Neural crest cell (in vitro differentiated cells): ENCODE measurements around the gene ARRDC3. TPM values are rescaled to one million over a fixed set of nuclear protein-coding genes. Genes with fewer than 3 reads are reported as not detected.

ENCODE experiments used
- DNase-seq: peaks from one replicate; pipeline ENCODE4 v3.0.0; 2021; ENCODE audit warnings: low read depth, mixed read lengths, low spot score
- H3K27ac Mint-ChIP-seq: one replicate; pipeline ENCODE4 v1.8.0; 2021; ENCODE audit warnings: mild to moderate bottlenecking, mixed read lengths; ENCODE audit not compliant: unreplicated experiment
- H3K27me3 Mint-ChIP-seq: 2 replicates; pipeline ENCODE4 v1.8.0; 2021; ENCODE audit warnings: low read depth, mild to moderate bottlenecking, mixed read lengths
- H3K36me3 Mint-ChIP-seq: 2 replicates; pipeline ENCODE4 v1.8.0; 2021; ENCODE audit warnings: low read depth, mild to moderate bottlenecking, mixed read lengths
- H3K4me1 Mint-ChIP-seq: 2 replicates; pipeline ENCODE4 v1.8.0; 2021; ENCODE audit warnings: mixed read lengths
- H3K4me3 Mint-ChIP-seq: one replicate; pipeline ENCODE4 v1.8.0; 2021; ENCODE audit warnings: mild to moderate bottlenecking, mixed read lengths
- H3K9me3 Mint-ChIP-seq: 2 replicates; pipeline ENCODE4 v1.8.0; 2021; ENCODE audit warnings: mixed read lengths
- CTCF ChIP-seq: fragments of 200-600 bp; sonication (generic); conservative IDR thresholded peaks from 2 replicates; pipeline ENCODE4 v1.5.0; 2021; ENCODE audit warnings: antibody characterized with exemption, mild to moderate bottlenecking
- total RNA-seq: library from RNA; stranded (reverse); gene quantifications from 2 replicates; pipeline ENCODE4 v1.2.1, GENCODE V29; 2021

ARRDC3 gene
- total RNA-seq, 1 donor from 2014 or later = 59.7 TPM

GRCh38 chr5:91373006-91373405 lies 10.1 kb downstream of the ARRDC3 start:
- H3K27me3 Mint-ChIP-seq = no peaks in the 10 kb centered on the region
- H3K9me3 Mint-ChIP-seq = no peaks in the 10 kb centered on the region
- no peak for DNase-seq
- no peak for TF ChIP-seq CTCF
- peaks cover 19% of the 10 kb centered on the region for H3K4me1 Mint-ChIP-seq
- no peak overlapping the region for H3K4me3 Mint-ChIP-seq
- H3K27ac Mint-ChIP-seq = no peak overlapping the region
- H3K36me3 Mint-ChIP-seq = peaks cover 39% of the 10 kb centered on the region

GRCh38 chr5:91369480-91369879 lies 13.6 kb downstream of the ARRDC3 start:
- H3K9me3 Mint-ChIP-seq = no peaks in the 10 kb centered on the region
- H3K36me3 Mint-ChIP-seq = peaks cover 43% of the 10 kb centered on the region
- no peak overlapping the region for H3K4me3 Mint-ChIP-seq
- no peaks in the 10 kb centered on the region for H3K27me3 Mint-ChIP-seq
- TF ChIP-seq CTCF = no peak
- no peak for DNase-seq
- peaks cover 7% of the 10 kb centered on the region for H3K4me1 Mint-ChIP-seq
- no peak overlapping the region for H3K27ac Mint-ChIP-seq

- H3K27me3 Mint-ChIP-seq = no peaks in the 10 kb centered on the region
- TF ChIP-seq CTCF = no peak
- no peak overlapping the region for H3K27ac Mint-ChIP-seq
- H3K9me3 Mint-ChIP-seq = no peaks in the 10 kb centered on the region
- H3K4me1 Mint-ChIP-seq = peaks cover 3% of the 10 kb centered on the region
- DNase-seq = no peak
- peaks cover 36% of the 10 kb centered on the region for H3K36me3 Mint-ChIP-seq
- no peak overlapping the region for H3K4me3 Mint-ChIP-seq
These were observed 15.0 kb downstream of the ARRDC3 start for GRCh38 chr5:91367908-91368648.

- Mint-ChIP-seq H3K27me3 (no peaks in the 10 kb centered on the region), H3K4me1 (peaks cover 3% of the 10 kb centered on the region), H3K4me3 (no peak overlapping the region), H3K27ac (no peak overlapping the region), H3K36me3 (peaks cover 33% of the 10 kb centered on the region), H3K9me3 (no peaks in the 10 kb centered on the region)
- no peak for TF ChIP-seq CTCF
- no peak for DNase-seq
These were observed 15.8 kb downstream of the ARRDC3 start for GRCh38 chr5:91367344-91367743.

- Mint-ChIP-seq H3K9me3 (no peaks in the 10 kb centered on the region), H3K27ac (no peak overlapping the region)
These were observed 16.6 kb downstream of the ARRDC3 start for GRCh38 chr5:91366551-91366950.

More at GRCh38 chr5:91366551-91366950, 16.6 kb downstream of the ARRDC3 start:
- Mint-ChIP-seq H3K36me3 (peaks cover 29% of the 10 kb centered on the region), H3K4me1 (peaks cover 3% of the 10 kb centered on the region), H3K27me3 (no peaks in the 10 kb centered on the region), H3K4me3 (no peak overlapping the region)
- no peak for TF ChIP-seq CTCF
- DNase-seq = no peak
